ACC112 (cell line): Measurements from ENCODE around the gene TBKBP1.

ENCODE experiments used
- H2AFZ ChIP-seq: fragments of 200-600 bp; sonication (generic); one replicate; pipeline ENCODE4 v1.6.0; 2017; ENCODE audit warnings: antibody characterized with exemption, low read length; ENCODE audit not compliant: unreplicated experiment
- H3K27ac ChIP-seq: fragments of 200-600 bp; sonication (generic); 2 replicates; pipeline ENCODE4 v1.5.1; 2014; ENCODE audit warnings: low read depth, mild to moderate bottlenecking, antibody characterized with exemption, low read length, moderate library complexity
- H3K27me3 ChIP-seq: fragments of 200-600 bp; sonication (generic); 2 replicates; pipeline ENCODE4 v1.6.1; 2014; ENCODE audit warnings: mild to moderate bottlenecking, antibody characterized with exemption, low read length, moderate library complexity, mixed read lengths; ENCODE audit not compliant: insufficient read depth
- H3K36me3 ChIP-seq: fragments of 200-600 bp; sonication (generic); 2 replicates; pipeline ENCODE4 v1.6.1; 2016; ENCODE audit warnings: mild to moderate bottlenecking, antibody characterized with exemption, low read length, moderate library complexity, mixed read lengths; ENCODE audit not compliant: insufficient read depth
- H3K4me1 ChIP-seq: fragments of 200-600 bp; sonication (generic); one replicate; pipeline ENCODE4 v1.6.1; 2016; ENCODE audit warnings: low read length, mixed read lengths; ENCODE audit not compliant: insufficient read depth, unreplicated experiment, control insufficient read depth
- H3K4me3 ChIP-seq: fragments of 200-600 bp; sonication (generic); 2 replicates; pipeline ENCODE4 v1.5.1; 2014; ENCODE audit warnings: mild to moderate bottlenecking, low read depth, low read length
- H3K79me2 ChIP-seq: fragments of 200-600 bp; sonication (generic); one replicate; pipeline ENCODE4 v1.6.0; 2016; ENCODE audit warnings: low read length; ENCODE audit not compliant: control insufficient read depth, unreplicated experiment, insufficient read depth

Gene TBKBP1

GRCh38 chr17:47700471-47701449, 6.8 kb downstream of the TBKBP1 start:
- Histone ChIP-seq H3K79me2 (no peaks in the 10 kb centered on the region), H3K36me3 (no peaks in the 10 kb centered on the region), H3K4me1 (no peaks in the 10 kb centered on the region), H3K4me3 (no peak overlapping the region), H3K27ac (no peak overlapping the region), H3K27me3 (no peaks in the 10 kb centered on the region), H2AFZ (no peak overlapping the region)

GRCh38 chr17:47701608-47702007, 7.6 kb downstream of the TBKBP1 start:
- no peak overlapping the region for H3K4me3 ChIP-seq
- no peaks in the 10 kb centered on the region for H3K36me3 ChIP-seq
- H3K79me2 ChIP-seq: no peaks in the 10 kb centered on the region
- no peaks in the 10 kb centered on the region for H3K27me3 ChIP-seq
- H3K4me1 ChIP-seq: no peaks in the 10 kb centered on the region
- no peak overlapping the region for H2AFZ ChIP-seq
- no peak overlapping the region for H3K27ac ChIP-seq

- no peaks in the 10 kb centered on the region for H3K36me3 ChIP-seq
- peaks cover 6% of the 10 kb centered on the region for H3K4me1 ChIP-seq
- no peak overlapping the region for H3K4me3 ChIP-seq
- H3K27ac ChIP-seq: no peak overlapping the region
- no peaks in the 10 kb centered on the region for H3K27me3 ChIP-seq
- H3K79me2 ChIP-seq: no peaks in the 10 kb centered on the region
- H2AFZ ChIP-seq: no peak overlapping the region
Observed at GRCh38 chr17:47702391-47702995, 8.5 kb downstream of the TBKBP1 start.

- H3K27me3 ChIP-seq: no peaks in the 10 kb centered on the region
- H2AFZ ChIP-seq: no peak overlapping the region
- no peaks in the 10 kb centered on the region for H3K36me3 ChIP-seq
- no peaks in the 10 kb centered on the region for H3K79me2 ChIP-seq
- peaks cover 6% of the 10 kb centered on the region for H3K4me1 ChIP-seq
- no peak overlapping the region for H3K4me3 ChIP-seq
- H3K27ac ChIP-seq: no peak overlapping the region
Observed at GRCh38 chr17:47703191-47703591, 9.2 kb downstream of the TBKBP1 start.

- H3K4me1 ChIP-seq: peaks cover 6% of the 10 kb centered on the region
- H3K27me3 ChIP-seq: no peaks in the 10 kb centered on the region
- H3K4me3 ChIP-seq: no peak overlapping the region
- no peaks in the 10 kb centered on the region for H3K79me2 ChIP-seq
- no peak overlapping the region for H3K27ac ChIP-seq
- H3K36me3 ChIP-seq: no peaks in the 10 kb centered on the region
- no peak overlapping the region for H2AFZ ChIP-seq
Observed at GRCh38 chr17:47703671-47704070, 9.7 kb downstream of the TBKBP1 start.

GRCh38 chr17:47704116-47704515, 10.2 kb downstream of the TBKBP1 start:
- Histone ChIP-seq H3K27ac (no peak overlapping the region), H2AFZ (no peak overlapping the region), H3K27me3 (no peaks in the 10 kb centered on the region), H3K79me2 (no peaks in the 10 kb centered on the region), H3K36me3 (no peaks in the 10 kb centered on the region), H3K4me1 (peaks cover 6% of the 10 kb centered on the region), H3K4me3 (no peak overlapping the region)

GRCh38 chr17:47704736-47705135, 10.8 kb downstream of the TBKBP1 start:
- peaks cover 6% of the 10 kb centered on the region for H3K4me1 ChIP-seq
- H3K4me3 ChIP-seq: no peak overlapping the region
- no peak overlapping the region for H3K27ac ChIP-seq
- no peak overlapping the region for H2AFZ ChIP-seq
- no peaks in the 10 kb centered on the region for H3K36me3 ChIP-seq
- H3K27me3 ChIP-seq: no peaks in the 10 kb centered on the region
- H3K79me2 ChIP-seq: no peaks in the 10 kb centered on the region

GRCh38 chr17:47705536-47706530, 11.9 kb downstream of the TBKBP1 start:
- Histone ChIP-seq H3K27ac (no peak overlapping the region), H3K36me3 (no peaks in the 10 kb centered on the region), H2AFZ (no peak overlapping the region), H3K4me1 (peaks cover 6% of the 10 kb centered on the region), H3K79me2 (no peaks in the 10 kb centered on the region), H3K4me3 (no peak overlapping the region), H3K27me3 (no peaks in the 10 kb centered on the region)

- no peak overlapping the region for H2AFZ ChIP-seq
- no peaks in the 10 kb centered on the region for H3K36me3 ChIP-seq
- no peak overlapping the region for H3K4me3 ChIP-seq
- peaks cover 6% of the 10 kb centered on the region; the same call in 1 of the 2 replicates for H3K27me3 ChIP-seq
- H3K27ac ChIP-seq: no peak overlapping the region
- H3K79me2 ChIP-seq: no peaks in the 10 kb centered on the region
- peaks cover 6% of the 10 kb centered on the region for H3K4me1 ChIP-seq
Observed at GRCh38 chr17:47707056-47707804, 13.3 kb downstream of the TBKBP1 start.

GRCh38 chr17:47707884-47708283, 13.9 kb downstream of the TBKBP1 start:
- H3K4me1 ChIP-seq: peaks cover 6% of the 10 kb centered on the region

More at GRCh38 chr17:47707884-47708283, 13.9 kb downstream of the TBKBP1 start:
- no peak overlapping the region for H3K4me3 ChIP-seq
- H3K36me3 ChIP-seq: no peaks in the 10 kb centered on the region
- no peaks in the 10 kb centered on the region for H3K79me2 ChIP-seq
- peaks cover 12% of the 10 kb centered on the region for H3K27me3 ChIP-seq
- no peak overlapping the region for H2AFZ ChIP-seq
- no peak overlapping the region for H3K27ac ChIP-seq
